Activated CD4-positive, alpha-beta T cell treated with anti-CD3 and anti-CD28 coated beads, Interleukin-2, amount 50 U/mL, for 24 hours (primary cell): ENCODE measurements around the gene SF3B2.
"Not testable (repeated sequence)": the region's sequence is repeated elsewhere in the genome, so short reads cannot be mapped to it uniquely, and the experiment has no call there.

Experiments used
- DNase-seq, 2 donors: peaks; one replicate each; pipeline ENCODE4 v3.0.0-alpha.2; 2020; ENCODE audit warnings: low read depth in 1 of 2, low spot score in 1 of 2

The SF3B2 gene

DNA sequence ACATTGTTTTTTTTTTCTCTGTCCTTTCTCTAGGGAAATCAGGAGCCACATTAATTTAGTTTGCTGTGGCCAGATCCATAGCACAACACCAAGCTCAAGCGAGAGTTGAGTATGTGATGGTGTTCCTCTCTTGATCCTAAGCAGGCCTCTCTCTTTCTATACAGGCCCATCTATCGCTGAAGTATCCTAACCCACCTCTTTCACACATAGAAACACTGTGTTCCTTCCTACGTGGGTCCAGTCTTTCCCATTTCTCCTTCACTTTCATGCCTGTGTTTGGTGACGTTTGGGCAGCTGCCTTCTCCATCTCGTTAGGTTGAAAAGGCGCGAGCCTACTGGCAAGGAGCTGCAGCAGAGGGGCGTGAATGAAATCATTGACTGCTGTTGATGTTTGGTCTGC, 20.4 kb downstream of the SF3B2 start:
- DNase-seq = no peak

DNA sequence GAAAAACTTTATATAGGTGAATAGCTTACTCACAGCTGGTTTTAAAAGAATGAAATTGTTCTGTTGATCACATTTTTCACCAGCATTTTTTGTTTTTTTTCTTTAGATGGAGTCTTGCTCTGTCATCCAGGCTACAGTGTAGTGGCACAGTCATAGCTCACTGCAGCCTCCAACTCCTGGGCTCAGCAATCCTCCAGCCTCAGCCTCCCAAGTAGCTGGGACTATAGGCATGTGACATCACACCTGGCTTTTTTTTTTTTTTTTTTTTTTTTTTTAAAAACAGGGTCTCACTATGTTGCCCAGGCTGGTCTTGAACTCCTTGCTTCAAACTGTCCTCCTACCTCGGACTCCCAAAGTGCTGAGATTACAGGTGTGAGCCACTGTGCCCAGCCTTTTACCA, 21.5 kb downstream of the SF3B2 start:
- DNase-seq = no peak

GRCh38 chr11:66075273-66075672, 23.1 kb downstream of the SF3B2 start:
- DNase-seq = no peak

GRCh38 chr11:66076561-66076960, 24.4 kb downstream of the SF3B2 start:
- no peak for DNase-seq

DNA sequence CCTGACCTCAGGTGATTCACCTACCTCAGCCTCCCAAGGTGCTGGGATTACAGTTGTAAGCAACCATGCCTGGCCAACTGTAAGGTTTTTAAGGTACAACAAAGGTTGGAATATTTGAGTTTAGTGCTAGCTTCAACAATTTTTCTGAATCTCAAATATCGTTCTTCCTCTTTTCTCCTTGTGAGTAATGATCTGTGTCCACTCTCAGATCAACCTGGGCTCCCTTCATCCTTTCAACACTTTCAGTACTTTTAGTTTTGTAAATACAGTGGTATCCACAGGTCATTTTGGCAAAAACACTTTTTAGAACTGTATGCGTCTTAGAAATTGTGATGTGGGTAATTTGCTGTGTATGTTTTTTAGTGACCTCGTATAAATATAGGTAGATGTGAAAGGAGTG, 25.8 kb downstream of the SF3B2 start:
- no peak for DNase-seq

DNA sequence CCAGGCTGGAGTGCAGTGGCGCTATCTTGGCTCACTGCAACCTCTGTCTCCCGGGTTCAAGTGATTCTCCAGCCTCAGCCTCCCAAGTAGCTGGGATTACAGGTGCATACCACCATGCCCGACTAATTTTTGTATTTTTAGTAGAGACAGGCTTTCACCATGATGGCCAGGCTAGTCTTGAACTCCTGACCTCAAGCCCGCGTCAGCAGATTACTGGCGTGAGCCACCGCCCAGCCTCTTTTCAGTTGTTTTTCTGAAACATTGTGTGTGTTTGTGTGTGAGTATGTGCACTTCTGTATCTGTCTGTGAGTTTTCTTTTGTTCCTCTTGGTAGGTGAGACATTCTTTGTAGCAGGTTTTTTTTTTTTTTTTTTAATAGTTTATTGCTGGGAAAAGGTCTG, 26.8 kb downstream of the SF3B2 start:
- DNase-seq = not testable (repeated sequence)

- peak in 1 of 2 donors; percentile 65 for DNase-seq
Measured at GRCh38 chr11:66080055-66080817, 28.1 kb downstream of the SF3B2 start.

DNA sequence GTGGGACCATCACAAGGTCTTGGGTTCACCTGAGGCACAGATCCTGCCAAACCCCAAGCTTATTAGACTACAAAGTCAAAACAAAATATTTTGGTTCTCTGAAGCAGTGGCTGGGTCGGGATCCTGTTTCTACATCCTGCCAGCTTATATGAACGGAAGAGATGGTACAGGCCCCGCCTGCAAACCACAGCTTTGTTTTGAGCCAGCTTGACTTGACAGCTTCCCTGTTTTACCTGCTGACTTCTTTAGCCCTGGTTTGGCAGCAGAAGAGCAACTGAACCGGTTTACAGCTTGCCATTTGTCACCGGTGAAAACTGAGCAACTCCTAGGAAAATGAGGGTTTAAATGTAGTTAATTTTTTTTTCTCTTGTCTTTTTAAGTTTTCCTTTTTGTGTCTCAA, 29.3 kb downstream of the SF3B2 start:
- DNase-seq = peak in 1 of 2 donors; percentile 51

- no peak for DNase-seq
Measured at GRCh38 chr11:66082946-66083698, 31.0 kb downstream of the SF3B2 start.

- DNase-seq = no peak
Measured at GRCh38 chr11:66083767-66084166, 31.6 kb downstream of the SF3B2 start.

DNA sequence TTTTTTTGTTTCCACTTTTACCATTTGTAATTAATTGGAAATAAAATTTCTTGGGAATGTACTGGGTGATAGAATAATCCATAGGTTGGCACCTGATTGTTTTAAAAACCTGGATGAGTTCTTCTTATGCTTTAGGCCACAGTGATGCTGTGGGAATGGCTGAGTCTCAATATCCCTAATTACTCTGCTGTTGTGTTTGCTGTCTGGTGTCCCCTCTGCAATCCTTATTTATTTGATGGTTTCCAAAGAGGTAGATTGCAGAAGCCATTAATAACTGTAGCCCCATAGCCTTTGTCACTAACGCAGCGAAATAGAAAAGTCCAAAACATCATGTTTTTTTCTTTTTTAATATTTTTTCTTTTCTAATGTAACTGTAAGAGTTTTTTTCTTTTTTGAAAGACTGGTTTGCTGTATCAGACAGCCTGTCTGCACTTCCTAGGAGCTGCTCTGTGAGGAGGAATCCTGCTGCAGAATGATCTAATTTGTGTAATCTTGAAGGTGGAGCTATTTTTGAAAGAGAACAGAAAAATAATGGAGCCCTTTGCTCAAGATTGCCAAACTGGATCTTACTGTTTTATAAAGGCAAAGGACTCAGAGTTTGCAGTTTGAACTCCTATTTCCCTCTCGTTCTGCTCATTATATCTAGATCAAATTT, 32.8 kb downstream of the SF3B2 start:
- no peak for DNase-seq

DNA sequence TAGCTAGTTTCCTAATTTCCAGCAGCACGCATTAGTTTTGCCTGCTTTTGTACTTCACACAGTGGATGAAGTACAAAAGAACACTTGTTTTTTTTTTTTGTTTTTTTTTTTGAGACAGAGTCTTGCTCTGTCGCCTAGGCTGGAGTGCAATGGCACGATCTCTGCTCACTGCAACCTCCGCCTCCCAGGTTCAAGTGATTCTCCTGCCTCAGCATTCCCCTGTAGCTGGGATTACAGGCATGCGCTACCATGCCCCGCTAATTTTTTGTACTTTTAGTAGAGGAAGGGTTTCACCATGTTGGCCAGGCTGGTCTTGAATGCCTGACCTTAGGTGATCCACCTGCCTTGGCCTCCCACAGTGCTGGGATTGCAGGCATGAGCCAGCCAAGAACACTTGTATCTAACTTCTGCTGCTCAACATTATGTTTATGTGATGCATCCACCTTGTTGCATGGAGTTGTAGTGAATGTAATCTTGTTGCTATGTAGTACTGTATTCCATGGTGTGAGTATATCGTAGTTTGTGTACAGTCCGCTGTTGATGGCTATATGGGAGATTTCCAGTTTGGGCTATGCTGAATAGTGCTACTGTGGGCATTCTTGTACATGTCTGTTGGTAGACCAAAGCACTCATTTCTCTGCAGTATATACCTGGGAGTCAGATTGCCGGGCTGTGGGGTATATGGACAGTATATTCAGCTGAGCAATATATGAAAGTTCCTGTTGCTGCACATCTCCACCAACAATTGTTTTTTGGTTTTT, 35.2 kb downstream of the SF3B2 start:
- no peak for DNase-seq

- no peak for DNase-seq
Measured at GRCh38 chr11:66089067-66089466, 36.9 kb downstream of the SF3B2 start.

DNA sequence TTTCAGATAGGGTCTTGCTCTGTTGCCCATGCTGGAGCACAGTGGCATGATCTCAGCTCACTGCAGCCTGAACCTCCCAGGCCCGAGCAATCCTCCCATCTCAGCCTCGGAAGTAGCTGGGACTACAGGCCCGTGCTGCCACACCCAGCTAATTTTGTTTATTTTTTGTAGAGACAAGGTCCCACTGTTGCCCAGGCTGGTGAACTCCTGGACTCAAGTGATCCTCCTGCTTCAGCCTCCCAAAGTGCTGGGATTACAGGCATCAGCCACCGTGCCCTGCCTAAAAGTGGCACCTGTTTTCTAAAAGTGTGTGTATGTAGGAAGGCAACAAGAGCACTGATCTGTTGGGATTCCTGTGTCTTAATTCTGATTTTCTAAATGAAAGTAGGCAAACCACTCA, 38.1 kb downstream of the SF3B2 start:
- DNase-seq = no peak

- DNase-seq = not testable (repeated sequence)
Measured at GRCh38 chr11:66092125-66092524, 40.0 kb downstream of the SF3B2 start.

DNA sequence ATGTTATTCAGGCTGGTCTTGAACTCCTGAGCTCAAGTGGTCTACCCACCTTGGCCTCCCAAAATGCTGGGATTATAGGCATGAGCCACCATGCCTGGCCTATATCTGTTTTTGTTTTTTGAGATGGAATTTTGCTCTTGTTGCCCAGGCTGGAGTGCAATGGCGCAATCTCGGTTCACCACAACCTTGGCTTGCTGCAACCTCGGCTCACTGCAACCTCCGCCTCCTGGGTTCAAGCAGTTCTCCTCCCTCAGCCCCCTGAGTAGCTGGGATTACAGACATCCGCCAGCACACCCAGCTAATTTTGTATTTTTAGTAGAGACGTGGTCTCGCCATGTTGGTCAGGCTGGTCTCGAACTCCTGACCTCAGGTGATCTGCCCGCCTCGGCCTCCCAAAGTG, 47.6 kb downstream of the SF3B2 start:
- DNase-seq = not testable (repeated sequence)

GRCh38 chr11:66100272-66101065, 48.3 kb downstream of the SF3B2 start:
- DNase-seq = peak; percentile 36 to 43

DNA sequence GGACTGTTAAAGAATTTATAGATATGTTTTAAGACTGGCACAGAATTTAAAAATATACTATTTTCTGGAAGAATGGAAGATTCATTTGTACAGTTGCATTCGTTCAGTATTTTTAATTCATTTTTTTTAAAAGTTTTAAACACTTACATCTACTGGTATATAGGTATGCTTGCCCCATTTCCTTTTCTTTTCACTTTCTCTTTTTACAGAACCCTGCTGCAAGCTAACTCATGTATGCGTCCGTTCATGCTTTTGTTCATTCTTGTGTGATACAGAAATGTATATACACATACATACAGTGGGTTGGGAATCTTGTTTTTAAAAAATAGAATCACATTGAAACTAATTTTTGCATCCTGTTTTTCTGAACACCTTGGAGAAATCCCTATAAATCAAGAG, 48.9 kb downstream of the SF3B2 start:
- DNase-seq = no peak

DNA sequence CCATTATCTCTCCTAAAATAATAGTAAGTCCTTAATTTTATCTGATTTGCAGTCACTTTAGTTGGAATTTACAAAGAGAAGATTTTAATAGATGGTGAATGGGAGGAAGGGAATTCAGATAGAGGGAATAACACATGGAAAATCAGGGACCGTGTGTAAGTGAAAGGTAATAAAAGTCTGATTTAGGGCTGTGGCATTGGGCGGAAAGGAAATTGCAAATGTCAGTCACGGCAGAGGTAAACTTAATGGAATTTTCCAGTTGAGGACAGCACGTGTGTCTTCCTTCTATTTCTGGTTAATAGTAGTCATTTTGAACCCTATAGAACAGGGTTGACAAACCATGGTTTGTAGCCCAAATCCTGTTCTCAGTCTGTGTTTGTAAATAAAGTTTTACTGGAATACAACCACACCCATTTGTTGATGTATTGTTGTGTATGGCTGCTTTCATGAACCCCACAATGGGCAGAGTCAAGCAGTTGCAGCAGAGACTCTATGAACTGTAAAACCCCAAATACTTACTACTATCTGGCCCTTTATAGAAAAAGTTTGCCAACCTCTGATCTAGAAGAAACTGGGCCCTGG, 52.0 kb downstream of the SF3B2 start:
- DNase-seq = no peak
